PC-3 (cell line): Measurements from ENCODE around the gene TPRN.

Source experiments
- EZH2 ChIP-seq: fragments of 300-600 bp; sonication (generic); IDR thresholded peaks from one replicate; pipeline ENCODE4 v1.6.1; 2017; ENCODE audit warnings: antibody characterized with exemption, mild to moderate bottlenecking, low read length; ENCODE audit not compliant: unreplicated experiment
- EZH2phosphoT487 ChIP-seq: fragments of 300-600 bp; sonication (generic); IDR thresholded peaks from 2 replicates; pipeline ENCODE4 v1.6.1; 2018; ENCODE audit warnings: mild to moderate bottlenecking, antibody characterized with exemption, low read length, borderline replicate concordance
- TF ChIP-seq, protein P1 (sequence below): fragments of 300-600 bp; sonication (generic); conservative IDR thresholded peaks from 2 replicates; pipeline ENCODE4 v1.5.1; 2017; ENCODE audit warnings: antibody characterized with exemption, low read depth, mild to moderate bottlenecking, low read length

DNA sequence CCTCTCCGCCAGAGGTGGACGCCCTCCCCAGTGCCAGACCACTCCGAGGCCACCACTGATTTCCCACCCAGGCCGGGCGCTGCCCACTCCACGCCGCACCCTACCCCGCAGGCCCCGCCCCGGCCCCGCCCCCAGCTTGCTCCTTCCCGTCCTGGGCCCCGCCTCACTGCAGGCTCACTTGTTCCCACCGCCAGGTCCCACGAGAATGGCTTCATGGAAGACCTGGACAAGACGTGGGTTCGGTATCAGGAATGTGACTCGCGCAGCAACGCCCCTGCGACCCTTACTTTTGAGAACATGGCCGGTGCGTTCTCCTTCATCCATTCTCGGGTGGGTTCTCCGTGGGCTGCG lies 37.2 kb downstream of the TPRN start:
- TF ChIP-seq, protein P1, sequence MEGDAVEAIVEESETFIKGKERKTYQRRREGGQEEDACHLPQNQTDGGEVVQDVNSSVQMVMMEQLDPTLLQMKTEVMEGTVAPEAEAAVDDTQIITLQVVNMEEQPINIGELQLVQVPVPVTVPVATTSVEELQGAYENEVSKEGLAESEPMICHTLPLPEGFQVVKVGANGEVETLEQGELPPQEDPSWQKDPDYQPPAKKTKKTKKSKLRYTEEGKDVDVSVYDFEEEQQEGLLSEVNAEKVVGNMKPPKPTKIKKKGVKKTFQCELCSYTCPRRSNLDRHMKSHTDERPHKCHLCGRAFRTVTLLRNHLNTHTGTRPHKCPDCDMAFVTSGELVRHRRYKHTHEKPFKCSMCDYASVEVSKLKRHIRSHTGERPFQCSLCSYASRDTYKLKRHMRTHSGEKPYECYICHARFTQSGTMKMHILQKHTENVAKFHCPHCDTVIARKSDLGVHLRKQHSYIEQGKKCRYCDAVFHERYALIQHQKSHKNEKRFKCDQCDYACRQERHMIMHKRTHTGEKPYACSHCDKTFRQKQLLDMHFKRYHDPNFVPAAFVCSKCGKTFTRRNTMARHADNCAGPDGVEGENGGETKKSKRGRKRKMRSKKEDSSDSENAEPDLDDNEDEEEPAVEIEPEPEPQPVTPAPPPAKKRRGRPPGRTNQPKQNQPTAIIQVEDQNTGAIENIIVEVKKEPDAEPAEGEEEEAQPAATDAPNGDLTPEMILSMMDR = no peak
- TF ChIP-seq EZH2 = no peak
- TF ChIP-seq EZH2phosphoT487 = no peak
